Naive thymus-derived CD8-positive, alpha-beta T cell (primary cell): ENCODE results near the gene FAM9C. TPM values are rescaled to one million over a fixed set of nuclear protein-coding genes. Genes with fewer than 3 reads are reported as not detected.
"Not testable (repeated sequence)": the region's sequence is repeated elsewhere in the genome, so short reads cannot be mapped to it uniquely, and the experiment has no call there.

Source experiments
- ATAC-seq, 2 donors: fragments of 150-1000 bp; cut with Tn5 transposase in 1 of 2; sonication (Bioruptor Pico), chemical (Tn5 transposase) in 1 of 2; 1 replicate in 1 of 2; 2 replicates in 1 of 2; pipeline ENCODE4 v1.10.0; 2021; ENCODE audit warnings: mild to moderate bottlenecking in 2 of 2, moderate library complexity in 2 of 2
- POLR2A ChIA-PET: fragments of 350-600 bp; sonication (Branson Sonifier 250); formaldehyde crosslinking; loops from one replicate; lab custom pipeline; 2021; ENCODE audit warnings: antibody characterized with exemption; lab: Charles Lee
- DNase-seq, 10 donors: peaks; one replicate each; pipeline versions ENCODE4 v3.0.0 to v3.0.0-alpha.2; 2020 to 2022
- H3K27ac Mint-ChIP-seq, 10 donors: one replicate each; pipeline ENCODE4 v1.8.0; 2020 to 2022; ENCODE audit warnings: mild to moderate bottlenecking in 10 of 10, mixed read lengths in 10 of 10, moderate library complexity in 4 of 10, inconsistent platforms in 1 of 10
- H3K27me3 Mint-ChIP-seq, 5 donors: one replicate each; pipeline ENCODE4 v1.8.0; 2021 to 2022; ENCODE audit warnings: mixed read lengths in 5 of 5
- H3K36me3 Mint-ChIP-seq, 3 donors: one replicate each; pipeline ENCODE4 v1.8.0; 2020 to 2022; ENCODE audit warnings: mixed read lengths in 3 of 3, mild to moderate bottlenecking in 2 of 3, inconsistent platforms in 1 of 3
- H3K4me1 Mint-ChIP-seq, 4 donors: one replicate each; pipeline ENCODE4 v1.8.0; 2021 to 2022; ENCODE audit warnings: mixed read lengths in 4 of 4
- H3K4me3 Mint-ChIP-seq, 10 donors: one replicate each; pipeline ENCODE4 v1.8.0; 2020 to 2022; ENCODE audit warnings: mild to moderate bottlenecking in 10 of 10, mixed read lengths in 10 of 10, moderate library complexity in 6 of 10, inconsistent platforms in 1 of 10
- H3K9me3 Mint-ChIP-seq, 9 donors: one replicate each; pipeline ENCODE4 v1.8.0; 2020 to 2022; ENCODE audit warnings: mixed read lengths in 9 of 9, mild to moderate bottlenecking in 3 of 9, inconsistent platforms in 1 of 9, moderate library complexity in 1 of 9
- polyA plus RNA-seq, 3 donors: library from polyadenylated mRNA; unstranded; fragments of 300-500 nt; fragmentation: Illumina TruSeq; gene quantifications; one replicate each; pipeline ENCODE4 v1.2.3, GENCODE V29; 2021
- total RNA-seq, 8 experiments: library from RNA in 2 of 8; stranded (reverse) in 2 of 8; gene quantifications; one replicate each; pipeline ENCODE4 v1.2.3 and lab custom pipeline; 2021 to 2026

Gene FAM9C
- total and polyA plus RNA-seq, 5 experiments from 2014 or later, result not detected

GRCh38 chrX:13085526-13085925 is 41.1 kb upstream of the FAM9C start:
- Mint-ChIP-seq H3K27ac (peak overlapping the region; percentile 84 to 100 (median 98)), H3K4me3 (peak overlapping the region; percentile 57 to 89 (median 84)), H3K4me1 (peaks cover 22 to 93% (median 82%) of the 10 kb centered on the region in 4 donors), H3K27me3 (no peaks in the 10 kb centered on the region), H3K9me3 (no peaks in the 10 kb centered on the region), H3K36me3 (peaks cover 0 to 2% (median 0%) of the 10 kb centered on the region in 3 donors)
- ATAC-seq (peak; percentile 40 to 42), DNase-seq (peak in 9 of 10 donors; percentile 24 to 75 (median 54))
- POLR2A ChIA-PET, result interaction anchor here (0.7 to 20.9 kb wide), 17 partner anchors 12 to 403 kb away, joined by 3 to 1055 read pairs (median 18); partner anchors contain the start of genes FAM9C and TMSB4X

GRCh38 chrX:13084611-13085010 is 40.2 kb upstream of the FAM9C start:
- POLR2A ChIA-PET, result interaction anchor here (0.9 to 20.9 kb wide), 8 partner anchors 11 to 136 kb away, joined by 3 to 1055 read pairs (median 127); partner anchors contain the start of gene TMSB4X
- Mint-ChIP-seq H3K4me1 (peaks cover 22 to 92% (median 81%) of the 10 kb centered on the region in 4 donors), H3K27me3 (no peaks in the 10 kb centered on the region), H3K4me3 (peak overlapping the region in 4 of 10 donors; percentile 2 to 83 (median 14)), H3K27ac (peak overlapping the region; percentile 51 to 100 (median 96)), H3K9me3 (no peaks in the 10 kb centered on the region), H3K36me3 (peaks cover 0 to 2% (median 0%) of the 10 kb centered on the region in 3 donors)
- ATAC-seq, result no peak
- no peak for DNase-seq

- Mint-ChIP-seq H3K4me3 (peak overlapping the region in 2 of 10 donors; percentile 58 to 63), H3K27ac (peak overlapping the region; percentile 51 to 100 (median 94)), H3K4me1 (peaks cover 21 to 92% (median 82%) of the 10 kb centered on the region in 4 donors)
- not testable (repeated sequence) for H3K9me3 Mint-ChIP-seq, H3K36me3 Mint-ChIP-seq, DNase-seq, H3K27me3 Mint-ChIP-seq, ATAC-seq
- POLR2A ChIA-PET, result interaction anchor here (0.9 to 20.9 kb wide), 7 partner anchors 10 to 136 kb away, joined by 3 to 1055 read pairs (median 158); partner anchors contain the start of gene TMSB4X
These were observed 39.4 kb upstream of the FAM9C start for GRCh38 chrX:13083755-13084326.

GRCh38 chrX:13082206-13083065 is 38.0 kb upstream of the FAM9C start:
- POLR2A ChIA-PET, result interaction anchor here (0.6 to 20.9 kb wide), 19 partner anchors 8 to 134 kb away, joined by 3 to 1055 read pairs (median 6); partner anchors contain the start of gene TMSB4X
- peak in 2 of 10 donors; percentile 28 to 44 for DNase-seq
- peaks cover 22 to 94% (median 82%) of the 10 kb centered on the region in 4 donors for H3K4me1 Mint-ChIP-seq
- H3K9me3 Mint-ChIP-seq, result no peaks in the 10 kb centered on the region
- H3K27me3 Mint-ChIP-seq, result no peaks in the 10 kb centered on the region
- H3K36me3 Mint-ChIP-seq, result peaks cover 0 to 2% (median 0%) of the 10 kb centered on the region in 3 donors
- H3K27ac Mint-ChIP-seq, result peak overlapping the region; percentile 90 to 100 (median 94)
- peak overlapping the region in 9 of 10 donors; percentile 55 to 79 (median 66) for H3K4me3 Mint-ChIP-seq
- peak; percentile 38 to 50 for ATAC-seq

GRCh38 chrX:13081395-13082205 is 37.2 kb upstream of the FAM9C start:
- DNase-seq (peak in 2 of 10 donors; percentile 42 to 58), ATAC-seq (peak; percentile 26 to 41)
- H3K4me3 Mint-ChIP-seq, result peak overlapping the region; percentile 36 to 79 (median 64)
- POLR2A ChIA-PET, result interaction anchor here (0.6 to 20.9 kb wide), 20 partner anchors 8 to 133 kb away, joined by 3 to 1055 read pairs (median 6); partner anchors contain the start of gene TMSB4X
- H3K9me3 Mint-ChIP-seq, result no peaks in the 10 kb centered on the region
- peaks cover 0 to 2% (median 0%) of the 10 kb centered on the region in 3 donors for H3K36me3 Mint-ChIP-seq
- H3K27ac Mint-ChIP-seq, result peak overlapping the region; percentile 90 to 100 (median 94)
- H3K27me3 Mint-ChIP-seq, result no peaks in the 10 kb centered on the region
- H3K4me1 Mint-ChIP-seq, result peaks cover 19 to 92% (median 79%) of the 10 kb centered on the region in 4 donors

GRCh38 chrX:13080128-13080795 is 35.8 kb upstream of the FAM9C start:
- Mint-ChIP-seq H3K4me3 (peak overlapping the region in 7 of 10 donors; percentile 2 to 70 (median 36)), H3K27me3 (no peaks in the 10 kb centered on the region), H3K9me3 (no peaks in the 10 kb centered on the region), H3K4me1 (peaks cover 20 to 91% (median 81%) of the 10 kb centered on the region in 4 donors), H3K27ac (peak overlapping the region; percentile 90 to 100 (median 94)), H3K36me3 (peaks cover 0 to 2% (median 0%) of the 10 kb centered on the region in 3 donors)
- no peak for DNase-seq
- no peak for ATAC-seq
- POLR2A ChIA-PET, result interaction anchor here (0.7 to 20.9 kb wide), 12 partner anchors 8 to 123 kb away, joined by 3 to 1055 read pairs (median 8); partner anchors contain the start of gene TMSB4X

- POLR2A ChIA-PET, result interaction anchor here (0.6 to 20.9 kb wide), 15 partner anchors 9 to 122 kb away, joined by 3 to 1055 read pairs (median 5); partner anchors contain the start of gene TMSB4X
- Mint-ChIP-seq H3K9me3 (no peaks in the 10 kb centered on the region), H3K4me1 (peaks cover 24 to 92% (median 86%) of the 10 kb centered on the region in 4 donors), H3K27me3 (no peaks in the 10 kb centered on the region), H3K36me3 (no peaks in the 10 kb centered on the region), H3K4me3 (peak overlapping the region; percentile 48 to 77 (median 66)), H3K27ac (peak overlapping the region; percentile 92 to 97 (median 94))
- DNase-seq (peak in 1 of 10 donors; percentile 12), ATAC-seq (no peak)
These were observed 34.5 kb upstream of the FAM9C start for GRCh38 chrX:13078739-13079444.

GRCh38 chrX:13077168-13077567 is 32.7 kb upstream of the FAM9C start:
- Mint-ChIP-seq H3K36me3 (no peaks in the 10 kb centered on the region), H3K27ac (peak overlapping the region; percentile 82 to 97 (median 86)), H3K4me1 (peaks cover 20 to 82% (median 76%) of the 10 kb centered on the region in 4 donors), H3K27me3 (no peaks in the 10 kb centered on the region), H3K4me3 (peak overlapping the region in 6 of 10 donors; percentile 17 to 39 (median 27)), H3K9me3 (peaks cover 0 to under 1% (median 0%) of the 10 kb centered on the region in 9 donors)
- no peak for DNase-seq
- no peak for ATAC-seq
- POLR2A ChIA-PET, result interaction anchor here (0.7 to 20.9 kb wide), 11 partner anchors 8 to 126 kb away, joined by 3 to 1055 read pairs (median 4); partner anchors contain the start of gene TMSB4X

- no peak for ATAC-seq
- Mint-ChIP-seq H3K36me3 (peaks cover 0 to 5% (median 0%) of the 10 kb centered on the region in 3 donors), H3K27me3 (no peaks in the 10 kb centered on the region)
These were observed 31.9 kb upstream of the FAM9C start for GRCh38 chrX:13076176-13076961.

More at GRCh38 chrX:13076176-13076961, 31.9 kb upstream of the FAM9C start:
- H3K27ac Mint-ChIP-seq, result peak overlapping the region; percentile 49 to 97 (median 84)
- peak overlapping the region in 5 of 10 donors; percentile 11 to 57 (median 30) for H3K4me3 Mint-ChIP-seq
- no peak for DNase-seq
- peaks cover 0 to 8% (median 0%) of the 10 kb centered on the region in 9 donors for H3K9me3 Mint-ChIP-seq
- peaks cover 18 to 74% (median 68%) of the 10 kb centered on the region in 4 donors for H3K4me1 Mint-ChIP-seq
- POLR2A ChIA-PET, result interaction anchor here (0.6 to 20.9 kb wide), 15 partner anchors 9 to 411 kb away, joined by 3 to 1055 read pairs (median 4); partner anchors contain the start of gene TMSB4X
